ENCODE results near the gene TRIM65. TPM values are rescaled to one million over a fixed set of nuclear protein-coding genes. Genes with fewer than 3 reads are reported as not detected.

Gene TRIM65
- total and polyA plus RNA-seq, 2 of the 13 experiments (the other 11 are each of a cell fraction or from before 2014, with no cell fraction given): 10.3 to 22.4 TPM

DNA sequence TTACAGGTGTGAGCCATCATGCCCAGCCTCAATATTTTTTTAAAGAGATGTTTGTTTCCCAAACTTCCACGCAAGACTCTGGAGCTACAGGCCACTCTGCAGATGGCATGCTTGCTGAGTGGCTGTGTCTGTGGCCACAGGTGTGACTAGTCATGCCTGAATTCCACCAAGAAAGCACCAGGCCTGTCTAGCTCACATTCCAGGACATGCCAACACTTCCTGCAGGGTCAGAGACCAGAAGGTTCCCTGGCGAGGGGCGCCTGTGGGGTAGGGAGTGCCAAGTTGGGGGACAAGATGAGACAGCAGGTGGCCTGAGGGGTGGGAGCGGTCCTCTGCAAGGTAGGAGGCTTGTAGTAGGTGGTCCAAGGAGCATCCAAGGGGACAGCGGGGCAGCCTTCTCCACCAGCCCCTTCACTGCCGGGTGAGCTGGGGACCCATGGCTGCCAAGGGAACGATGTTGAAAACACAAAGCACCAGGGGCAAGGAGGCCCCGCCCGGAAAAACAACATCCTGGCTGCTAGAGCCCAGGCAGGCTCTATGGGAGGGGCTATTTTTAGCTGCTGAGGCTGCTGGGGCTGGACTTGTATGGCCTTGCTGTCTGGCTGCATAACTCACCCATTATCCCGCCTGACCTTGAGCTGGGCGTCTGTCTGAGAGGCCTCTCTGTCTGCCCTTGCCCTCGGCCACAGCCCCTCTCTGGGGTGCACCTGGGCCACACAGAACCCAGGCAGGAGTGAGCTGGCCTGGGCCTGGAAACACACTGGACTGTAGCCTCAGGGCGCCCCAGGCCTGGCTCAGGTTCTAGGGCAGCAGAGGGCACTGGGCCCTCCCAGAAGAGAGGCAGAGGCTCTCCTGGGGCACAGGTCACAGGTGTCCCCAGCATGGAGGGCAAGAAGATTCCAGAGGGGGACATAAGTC, 24.1 kb downstream of the TRIM65 start (continued):
- TF ChIP-seq, protein P1, sequence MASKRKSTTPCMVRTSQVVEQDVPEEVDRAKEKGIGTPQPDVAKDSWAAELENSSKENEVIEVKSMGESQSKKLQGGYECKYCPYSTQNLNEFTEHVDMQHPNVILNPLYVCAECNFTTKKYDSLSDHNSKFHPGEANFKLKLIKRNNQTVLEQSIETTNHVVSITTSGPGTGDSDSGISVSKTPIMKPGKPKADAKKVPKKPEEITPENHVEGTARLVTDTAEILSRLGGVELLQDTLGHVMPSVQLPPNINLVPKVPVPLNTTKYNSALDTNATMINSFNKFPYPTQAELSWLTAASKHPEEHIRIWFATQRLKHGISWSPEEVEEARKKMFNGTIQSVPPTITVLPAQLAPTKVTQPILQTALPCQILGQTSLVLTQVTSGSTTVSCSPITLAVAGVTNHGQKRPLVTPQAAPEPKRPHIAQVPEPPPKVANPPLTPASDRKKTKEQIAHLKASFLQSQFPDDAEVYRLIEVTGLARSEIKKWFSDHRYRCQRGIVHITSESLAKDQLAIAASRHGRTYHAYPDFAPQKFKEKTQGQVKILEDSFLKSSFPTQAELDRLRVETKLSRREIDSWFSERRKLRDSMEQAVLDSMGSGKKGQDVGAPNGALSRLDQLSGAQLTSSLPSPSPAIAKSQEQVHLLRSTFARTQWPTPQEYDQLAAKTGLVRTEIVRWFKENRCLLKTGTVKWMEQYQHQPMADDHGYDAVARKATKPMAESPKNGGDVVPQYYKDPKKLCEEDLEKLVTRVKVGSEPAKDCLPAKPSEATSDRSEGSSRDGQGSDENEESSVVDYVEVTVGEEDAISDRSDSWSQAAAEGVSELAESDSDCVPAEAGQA (IDR thresholded peaks at IDR 0.05; ENCODE audit: low read depth): peak; percentile 57
- TF ChIP-seq, protein P1 (CRISPR knock-in tag; IDR thresholded peaks at IDR 0.05; ENCODE audit: borderline replicate concordance): no peak
- no peak for TF ChIP-seq GABPA (IDR thresholded peaks at IDR 0.05; ENCODE audit: low read depth, low read length)
- TF ChIP-seq GABPA (CRISPR knock-in tag; IDR thresholded peaks at IDR 0.05; ENCODE audit: low read depth): peak; percentile 54; the same call in 1 of the 2 replicates
- peak; percentile 67; the same call in 1 of the 2 replicates for TF ChIP-seq ZNF317 (CRISPR knock-in tag; IDR thresholded peaks at IDR 0.05)
- TF ChIP-seq ARNT2 (CRISPR knock-in tag; IDR thresholded peaks at IDR 0.05; ENCODE audit: low read depth): no peak; the same call in 1 of the 2 replicates
- peak; percentile 62 for TF ChIP-seq ZNF556 (CRISPR knock-in tag; IDR thresholded peaks at IDR 0.05; ENCODE audit: borderline replicate concordance)
- peak; percentile 98 for TF ChIP-seq REPIN1 (CRISPR knock-in tag; IDR thresholded peaks at IDR 0.05; ENCODE audit: borderline replicate concordance, low read depth)
- TF ChIP-seq, protein P2, sequence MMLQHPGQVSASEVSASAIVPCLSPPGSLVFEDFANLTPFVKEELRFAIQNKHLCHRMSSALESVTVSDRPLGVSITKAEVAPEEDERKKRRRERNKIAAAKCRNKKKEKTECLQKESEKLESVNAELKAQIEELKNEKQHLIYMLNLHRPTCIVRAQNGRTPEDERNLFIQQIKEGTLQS (CRISPR knock-in tag; IDR thresholded peaks at IDR 0.05): no peak; the same call in 1 of the 2 replicates
- TF ChIP-seq SP140L (CRISPR knock-in tag; IDR thresholded peaks at IDR 0.05; ENCODE audit: borderline replicate concordance): no peak
- TF ChIP-seq BRF2 (CRISPR knock-in tag; IDR thresholded peaks at IDR 0.05): peak; percentile 88; the same call in 1 of the 2 replicates
- peak; percentile 82 for TF ChIP-seq RERE (CRISPR knock-in tag; IDR thresholded peaks at IDR 0.05; ENCODE audit: low read depth)
- TF ChIP-seq ZC3H13 (CRISPR knock-in tag; IDR thresholded peaks at IDR 0.05): peak; percentile 78
- TF ChIP-seq ZNF430 (CRISPR knock-in tag; IDR thresholded peaks at IDR 0.05): peak; percentile 93

All from HepG2 (cell line).